K562 (cell line): Measurements from ENCODE around the gene CUEDC2. TPM values are rescaled to one million over a fixed set of nuclear protein-coding genes. Genes with fewer than 3 reads are reported as not detected.

Source experiments
- BCL6 ChIP-seq: fragments of 250-450 bp; sonication (Bioruptor Pico); IDR thresholded peaks from 2 replicates; pipeline ENCODE4 v1.4.0; 2020
- E2F1 ChIP-seq: sonication (generic); formaldehyde crosslinking; IDR thresholded peaks from 2 replicates; pipeline ENCODE4 v1.8.1; 2023; ENCODE audit warnings: mild to moderate bottlenecking, missing genetic modification reagents, moderate library complexity
- EZH2 ChIP-seq: IDR thresholded peaks from 2 replicates; pipeline ENCODE4 v1.6.1; 2012; ENCODE audit warnings: low read depth, mild to moderate bottlenecking, inconsistent platforms, low read length, borderline replicate concordance
- GATA2 ChIP-seq: sonication (generic); formaldehyde crosslinking; IDR thresholded peaks from 2 replicates; pipeline ENCODE4 v1.4.0; 2020; ENCODE audit warnings: mild to moderate bottlenecking, missing genetic modification reagents
- HMG20A ChIP-seq: fragments of 450-650 bp; formaldehyde crosslinking; conservative IDR thresholded peaks from 2 replicates; pipeline ENCODE4 v1.4.0; 2020; ENCODE audit warnings: mild to moderate bottlenecking, mixed read lengths
- MGA ChIP-seq: fragments of 450-650 bp; IDR thresholded peaks from 2 replicates; pipeline ENCODE4 v1.6.1; 2016; ENCODE audit warnings: mild to moderate bottlenecking, moderate library complexity
- NCOA4 ChIP-seq: fragments of 450-650 bp; IDR thresholded peaks from 2 replicates; pipeline ENCODE4 v1.6.1; 2018; ENCODE audit warnings: mild to moderate bottlenecking; ENCODE audit not compliant: partially characterized antibody
- SMAD4 ChIP-seq: fragments of 250-450 bp; sonication (Bioruptor Pico); conservative IDR thresholded peaks from 2 replicates; pipeline ENCODE4 v1.8.0; 2021; ENCODE audit warnings: inconsistent platforms, mild to moderate bottlenecking, moderate library complexity
- ZBTB26 ChIP-seq: fragments of 450-650 bp; formaldehyde crosslinking; IDR thresholded peaks from 2 replicates; pipeline ENCODE4 v1.4.0; 2022; ENCODE audit warnings: missing genetic modification characterization
- ZNF57 ChIP-seq: fragments of 450-650 bp; formaldehyde crosslinking; IDR thresholded peaks from 2 replicates; pipeline ENCODE4 v1.4.0; 2020; ENCODE audit warnings: mild to moderate bottlenecking, moderate library complexity
- ZNF780A ChIP-seq: fragments of 250-450 bp; sonication (Bioruptor Pico); IDR thresholded peaks from 2 replicates; pipeline ENCODE4 v1.5.0; 2021; ENCODE audit warnings: mild to moderate bottlenecking
- polyA plus RNA-seq, 8 experiments: library from polyadenylated mRNA; depleted of rRNA in 4 of 8; stranded (reverse) in 5 of 8; unstranded in 3 of 8; fragments of >200 nt; fragmentation: Nextera tagmentation in 2 of 8; fragmentation: Illumina TruSeq in 1 of 8; extraction: Ambion mirVana in 2 of 8; extraction: Trizol in 1 of 8; gene quantifications; 2 replicates each; pipeline versions ENCODE4 v1.2.1 to v1.2.3, GENCODE V29; 2011 to 2014; ENCODE audit warnings: inconsistent platforms in 1 of 8, missing spikeins in 1 of 8
- total RNA-seq, 7 experiments: library from RNA; depleted of rRNA in 6 of 7; stranded (reverse); fragments of >200 nt in 6 of 7; fragmentation: Illumina TruSeq in 2 of 7; extraction: Trizol in 2 of 7; gene quantifications; 2 replicates each; pipeline versions ENCODE4 v1.2.1 to v1.2.3, GENCODE V29; 2011 to 2021; ENCODE audit warnings: low replicate concordance in 1 of 7
- TF ChIP-seq, protein P1 (sequence below): fragments of 450-650 bp; IDR thresholded peaks from 2 replicates; pipeline ENCODE4 v1.6.1; 2016; ENCODE audit warnings: missing biosample characterization, missing genetic modification characterization

The CUEDC2 gene
- total and polyA plus RNA-seq, 9 of the 15 experiments (the other 6 are each of a cell fraction or from before 2014, with no cell fraction given), result 8.5 to 48.9 (median 27.4) TPM

DNA sequence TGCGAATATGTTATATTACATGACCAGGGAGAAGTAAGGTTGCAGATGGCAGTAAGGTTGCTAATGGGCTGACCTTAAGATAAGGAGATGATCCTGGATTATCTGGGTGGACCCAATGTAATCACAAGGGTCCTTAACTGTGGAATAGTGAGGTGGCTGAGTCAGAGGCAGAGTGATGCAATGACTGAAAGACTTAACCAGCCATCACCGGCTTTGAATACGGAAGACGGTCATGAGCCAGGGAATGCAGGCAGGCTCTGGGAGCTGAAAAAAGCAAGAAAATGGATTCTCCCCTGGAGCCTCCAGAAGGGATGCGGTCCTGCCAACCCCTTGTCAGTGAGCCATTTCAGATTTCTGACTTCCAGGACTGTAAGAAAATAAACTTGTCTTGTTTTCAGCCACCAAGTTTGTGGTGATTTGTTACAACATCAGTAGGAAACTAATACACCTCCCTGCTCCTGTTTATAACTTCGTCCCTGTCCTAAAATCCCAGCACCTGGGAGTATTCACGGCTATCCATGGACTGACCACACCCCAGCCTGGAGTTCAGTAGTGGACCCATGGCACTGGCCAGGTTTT lies 23.6 kb upstream of the CUEDC2 start (continued):
- TF ChIP-seq MGA, result 0 out of 2 replicates have a peak, but pooled peaks have one; percentile 9
- no peak for TF ChIP-seq EZH2
- TF ChIP-seq ZNF57 (CRISPR knock-in tag), result no peak
- no peak for TF ChIP-seq ZNF780A (CRISPR knock-in tag)
- no peak for TF ChIP-seq GATA2 (CRISPR knock-in tag)
- TF ChIP-seq, protein P1, sequence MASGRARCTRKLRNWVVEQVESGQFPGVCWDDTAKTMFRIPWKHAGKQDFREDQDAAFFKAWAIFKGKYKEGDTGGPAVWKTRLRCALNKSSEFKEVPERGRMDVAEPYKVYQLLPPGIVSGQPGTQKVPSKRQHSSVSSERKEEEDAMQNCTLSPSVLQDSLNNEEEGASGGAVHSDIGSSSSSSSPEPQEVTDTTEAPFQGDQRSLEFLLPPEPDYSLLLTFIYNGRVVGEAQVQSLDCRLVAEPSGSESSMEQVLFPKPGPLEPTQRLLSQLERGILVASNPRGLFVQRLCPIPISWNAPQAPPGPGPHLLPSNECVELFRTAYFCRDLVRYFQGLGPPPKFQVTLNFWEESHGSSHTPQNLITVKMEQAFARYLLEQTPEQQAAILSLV (tag), result peak; percentile 86
- TF ChIP-seq NCOA4, result no peak
- TF ChIP-seq HMG20A, result no peak
- no peak for TF ChIP-seq E2F1 (CRISPR knock-in tag)
- no peak for TF ChIP-seq ZBTB26 (CRISPR knock-in tag)
- TF ChIP-seq BCL6, result 0 out of 2 replicates have a peak, but pooled peaks have one; percentile 9
- TF ChIP-seq SMAD4 (CRISPR knock-in tag), result peak; percentile 55; the same call in 1 of the 2 replicates
